ENCODE measurements around the gene DPAGT1.
A peak's percentile ranks its signal among the peaks of the same experiment; 100 is the strongest.

The DPAGT1 gene

GRCh38 chr11:119087747-119088241 lies 13.9 kb downstream of the DPAGT1 start:
- peaks cover 0 to 16% (median 12%) of the 10 kb centered on the region in 11 experiments; a peak in 19 of 22 replicates for H4K20me1 ChIP-seq
- TF ChIP-seq Cebpa-rat (IDR thresholded peaks at IDR 0.05), result no peak
- H3K4me2 ChIP-seq, result peak overlapping the region; percentile 1 to 99 (median 70); a peak in 20 of 22 replicates
- peak overlapping the region in 2 of 10 experiments; percentile 4 to 30; a peak in 2 of 20 replicates for H3K4me3 ChIP-seq
- peaks cover 2 to 30% (median 19%) of the 10 kb centered on the region in 11 experiments; a peak in 18 of 22 replicates for H3K36me3 ChIP-seq
- H3K27ac ChIP-seq, result peak overlapping the region in 9 of 11 experiments; percentile 3 to 96 (median 73); a peak in 16 of 22 replicates
- H3K4me1 ChIP-seq, result peaks cover 64 to 87% (median 80%) of the 10 kb centered on the region in 10 experiments
- peak overlapping the region in 10 of 11 experiments; percentile 2 to 49 (median 35); a peak in 12 of 22 replicates for H3K9ac ChIP-seq
- no peaks in the 10 kb centered on the region for H3K9me3 ChIP-seq (replicated peaks in 1 of 11)
- H3K27me3 ChIP-seq, result no peaks in the 10 kb centered on the region

GRCh38 chr11:119087123-119087522 lies 14.5 kb downstream of the DPAGT1 start:
- Histone ChIP-seq H4K20me1 (peaks cover 0 to 9% (median 5%) of the 10 kb centered on the region in 11 experiments; a peak in 17 of 22 replicates), H3K9ac (peak overlapping the region in 8 of 11 experiments; percentile 2 to 49 (median 41); a peak in 9 of 22 replicates), H3K27me3 (no peaks in the 10 kb centered on the region), H3K4me2 (peak overlapping the region; percentile 1 to 99 (median 70); a peak in 20 of 22 replicates), H3K9me3 (replicated peaks in 1 of 11) (no peaks in the 10 kb centered on the region), H3K27ac (peak overlapping the region in 9 of 11 experiments; percentile 3 to 96 (median 73); a peak in 15 of 22 replicates), H3K4me1 (peaks cover 57 to 87% (median 74%) of the 10 kb centered on the region in 10 experiments), H3K36me3 (peaks cover 9 to 30% (median 19%) of the 10 kb centered on the region in 11 experiments; a peak in 20 of 22 replicates), H3K4me3 (peak overlapping the region in 1 of 10 experiments; percentile 30; a peak in 1 of 20 replicates)
- TF ChIP-seq Cebpa-rat (IDR thresholded peaks at IDR 0.05), result no peak

- no peak for TF ChIP-seq Cebpa-rat (IDR thresholded peaks at IDR 0.05)
- H3K4me1 ChIP-seq, result peaks cover 40 to 87% (median 57%) of the 10 kb centered on the region in 10 experiments
- H3K9ac ChIP-seq, result peak overlapping the region; percentile 74 to 88 (median 84)
- H3K27ac ChIP-seq, result peak overlapping the region in 10 of 11 experiments; percentile 66 to 92 (median 86); a peak in 21 of 22 replicates
- H4K20me1 ChIP-seq, result peaks cover 0 to 18% (median 0%) of the 10 kb centered on the region in 11 experiments; a peak in 2 of 22 replicates
- peak overlapping the region; percentile 59 to 79 (median 71) for H3K4me3 ChIP-seq
- H3K27me3 ChIP-seq, result no peaks in the 10 kb centered on the region
- H3K4me2 ChIP-seq, result peak overlapping the region; percentile 89 to 99 (median 97)
- H3K9me3 ChIP-seq (replicated peaks in 1 of 11), result no peaks in the 10 kb centered on the region
- H3K36me3 ChIP-seq, result peaks cover 23 to 36% (median 28%) of the 10 kb centered on the region in 11 experiments
Observed at GRCh38 chr11:119085437-119085847, 16.2 kb downstream of the DPAGT1 start.

DNA sequence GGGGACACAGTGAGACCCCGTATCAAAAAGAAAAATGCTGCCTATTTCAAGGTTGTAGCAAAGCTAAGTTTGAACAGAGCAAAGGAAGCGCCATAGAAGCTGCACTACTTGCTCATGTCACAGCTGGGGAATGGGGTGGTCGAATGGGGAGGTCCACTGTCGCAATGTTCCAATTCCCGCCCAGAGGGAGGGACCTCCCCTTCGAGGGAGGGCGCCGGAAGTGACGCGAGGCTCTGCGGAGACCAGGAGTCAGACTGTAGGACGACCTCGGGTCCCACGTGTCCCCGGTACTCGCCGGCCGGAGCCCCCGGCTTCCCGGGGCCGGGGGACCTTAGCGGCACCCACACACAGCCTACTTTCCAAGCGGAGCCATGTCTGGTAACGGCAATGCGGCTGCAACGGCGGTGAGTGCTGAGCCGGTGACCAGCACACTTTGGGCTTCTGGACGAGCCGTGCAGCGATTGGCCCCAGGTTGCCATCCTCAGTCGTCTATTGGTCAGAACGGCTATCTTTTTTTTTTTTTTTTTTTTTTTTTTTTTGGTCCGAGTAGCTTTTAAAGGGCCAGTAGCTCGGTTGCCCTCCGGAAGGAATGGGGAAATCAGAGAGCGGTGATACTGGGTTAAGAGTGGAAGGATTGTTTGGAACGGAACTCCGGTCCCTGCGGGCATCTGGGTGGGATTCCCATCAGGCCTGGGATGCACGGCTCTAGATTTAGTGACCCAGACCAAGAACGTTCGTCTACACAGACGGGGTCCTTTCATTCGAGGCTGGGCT lies 16.8 kb downstream of the DPAGT1 start, which contains the start of gene HMBS:
Gene HMBS, plus strand, starts transcription at position 219 of the 774 bp plus-strand sequence. Its CDS starts 153 bp downstream, at position 372.
- Histone ChIP-seq H3K27ac (peak within 1 kb of the TSS in 10 of 11 experiments; percentile 66 to 92 (median 86); a peak in 21 of 22 replicates), H3K4me3 (peak within 1 kb of the TSS; percentile 59 to 79 (median 71)), H3K27me3 (no peaks in the 10 kb centered on the region), H3K36me3 (peaks cover 29 to 42% (median 34%) of the 10 kb centered on the region in 11 experiments), H3K4me2 (peak within 1 kb of the TSS; percentile 89 to 99 (median 97)), H3K9me3 (replicated peaks in 1 of 11) (no peaks in the 10 kb centered on the region), H4K20me1 (peaks cover 0 to 23% (median 0%) of the 10 kb centered on the region in 11 experiments; a peak in 2 of 22 replicates), H3K9ac (peak within 1 kb of the TSS; percentile 74 to 88 (median 84)), H3K4me1 (peaks cover 34 to 84% (median 51%) of the 10 kb centered on the region in 10 experiments)
- TF ChIP-seq Cebpa-rat (IDR thresholded peaks at IDR 0.05), result peak in 5 of 11 experiments; percentile 28 to 64 (median 37); a peak in 5 of 22 replicates

GRCh38 chr11:119081682-119082260 lies 19.9 kb downstream of the DPAGT1 start:
- no peaks in the 10 kb centered on the region for H3K27me3 ChIP-seq
- no peak overlapping the region for H3K4me3 ChIP-seq
- H4K20me1 ChIP-seq, result peaks cover 0 to 46% (median 0%) of the 10 kb centered on the region in 11 experiments; a peak in 6 of 22 replicates
- H3K9me3 ChIP-seq (replicated peaks in 1 of 11), result no peaks in the 10 kb centered on the region
- peak overlapping the region in 3 of 11 experiments; percentile 38 to 49 (median 40); a peak in 3 of 22 replicates for H3K9ac ChIP-seq
- H3K27ac ChIP-seq, result peak overlapping the region in 2 of 11 experiments; percentile 37 to 53; a peak in 4 of 22 replicates
- H3K36me3 ChIP-seq, result peaks cover 60 to 68% (median 62%) of the 10 kb centered on the region in 11 experiments
- H3K4me1 ChIP-seq, result peaks cover 17 to 55% (median 20%) of the 10 kb centered on the region in 10 experiments
- TF ChIP-seq Cebpa-rat (IDR thresholded peaks at IDR 0.05), result no peak
- peak overlapping the region in 3 of 11 experiments; percentile 65 to 70 (median 66); a peak in 6 of 22 replicates for H3K4me2 ChIP-seq

DNA sequence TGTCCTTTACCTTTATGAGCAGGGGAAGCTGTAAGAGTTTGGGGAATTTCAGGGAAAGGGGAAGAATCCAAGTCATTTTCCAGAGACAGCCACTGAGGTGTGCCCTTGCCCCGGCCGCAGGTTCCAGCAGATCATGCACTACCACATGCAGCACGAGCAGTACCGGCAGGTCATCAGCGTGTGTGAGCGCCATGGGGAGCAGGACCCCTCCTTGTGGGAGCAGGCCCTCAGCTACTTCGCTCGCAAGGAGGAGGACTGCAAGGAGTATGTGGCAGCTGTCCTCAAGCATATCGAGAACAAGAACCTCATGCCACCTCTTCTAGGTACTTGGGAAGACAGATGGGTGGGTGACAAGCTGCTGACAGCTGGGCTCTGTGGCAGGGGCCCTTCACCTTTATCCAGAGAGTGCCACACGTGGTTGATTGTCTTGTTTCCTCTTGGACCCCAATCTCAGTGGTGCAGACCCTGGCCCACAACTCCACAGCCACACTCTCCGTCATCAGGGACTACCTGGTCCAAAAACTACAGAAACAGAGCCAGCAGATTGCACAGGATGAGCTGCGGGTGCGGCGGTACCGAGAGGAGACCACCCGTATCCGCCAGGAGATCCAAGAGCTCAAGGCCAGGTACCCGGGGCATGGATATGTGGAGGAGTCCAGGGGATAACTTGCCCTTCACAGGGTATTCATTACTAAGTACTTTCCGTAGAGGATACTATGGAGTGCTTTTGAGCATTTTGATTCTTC lies 22.8 kb downstream of the DPAGT1 start:
- no peaks in the 10 kb centered on the region for H3K9me3 ChIP-seq (replicated peaks in 1 of 11)
- no peaks in the 10 kb centered on the region for H3K27me3 ChIP-seq
- TF ChIP-seq Cebpa-rat (IDR thresholded peaks at IDR 0.05), result no peak
- no peak overlapping the region for H3K9ac ChIP-seq
- H3K27ac ChIP-seq, result no peak overlapping the region
- peaks cover 0 to 50% (median 0%) of the 10 kb centered on the region in 11 experiments; a peak in 6 of 22 replicates for H4K20me1 ChIP-seq
- peaks cover 0 to 33% (median 0%) of the 10 kb centered on the region in 10 experiments; a peak in 7 of 20 replicates for H3K4me1 ChIP-seq
- peaks cover 89 to 97% (median 91%) of the 10 kb centered on the region in 11 experiments for H3K36me3 ChIP-seq
- H3K4me3 ChIP-seq, result no peak overlapping the region
- H3K4me2 ChIP-seq, result no peak overlapping the region

DNA sequence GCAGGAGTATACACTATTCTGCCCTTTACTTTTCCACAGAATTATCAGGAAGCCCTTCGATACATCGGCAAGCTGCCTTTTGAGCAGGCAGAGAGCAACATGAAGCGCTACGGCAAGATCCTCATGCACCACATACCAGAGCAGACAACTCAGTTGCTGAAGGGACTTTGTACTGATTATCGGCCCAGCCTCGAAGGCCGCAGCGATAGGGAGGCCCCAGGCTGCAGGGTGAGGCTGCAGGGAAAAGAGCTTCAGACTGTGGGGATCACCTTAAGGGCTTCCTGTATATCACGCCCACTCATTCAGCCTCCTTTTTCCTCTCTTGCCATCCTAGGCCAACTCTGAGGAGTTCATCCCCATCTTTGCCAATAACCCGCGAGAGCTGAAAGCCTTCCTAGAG lies 23.8 kb downstream of the DPAGT1 start:
- peaks cover 98 to 100% (median 99%) of the 10 kb centered on the region in 11 experiments for H3K36me3 ChIP-seq
- H3K9ac ChIP-seq, result 0 out of 22 replicates have a peak overlapping the region, but pooled peaks of 1 of the 11 experiments have one; percentile 15
- H3K4me1 ChIP-seq, result peaks cover 0 to 28% (median 0%) of the 10 kb centered on the region in 10 experiments; a peak in 7 of 20 replicates
- no peak overlapping the region for H3K4me3 ChIP-seq
- H3K9me3 ChIP-seq (replicated peaks in 1 of 11), result no peaks in the 10 kb centered on the region
- TF ChIP-seq Cebpa-rat (IDR thresholded peaks at IDR 0.05), result no peak
- no peak overlapping the region for H3K4me2 ChIP-seq
- H3K27ac ChIP-seq, result no peak overlapping the region
- H3K27me3 ChIP-seq, result no peaks in the 10 kb centered on the region
- peaks cover 0 to 58% (median 0%) of the 10 kb centered on the region in 11 experiments; a peak in 8 of 22 replicates for H4K20me1 ChIP-seq
